ENCODE measurements around the gene ZBTB46. TPM values are rescaled to one million over a fixed set of nuclear protein-coding genes. Genes with fewer than 3 reads are reported as not detected.
A peak's percentile ranks its signal among the peaks of the same experiment; 100 is the strongest.

The ZBTB46 gene
- total RNA-seq, 1 donor from 2014 or later: 42.1 TPM

DNA sequence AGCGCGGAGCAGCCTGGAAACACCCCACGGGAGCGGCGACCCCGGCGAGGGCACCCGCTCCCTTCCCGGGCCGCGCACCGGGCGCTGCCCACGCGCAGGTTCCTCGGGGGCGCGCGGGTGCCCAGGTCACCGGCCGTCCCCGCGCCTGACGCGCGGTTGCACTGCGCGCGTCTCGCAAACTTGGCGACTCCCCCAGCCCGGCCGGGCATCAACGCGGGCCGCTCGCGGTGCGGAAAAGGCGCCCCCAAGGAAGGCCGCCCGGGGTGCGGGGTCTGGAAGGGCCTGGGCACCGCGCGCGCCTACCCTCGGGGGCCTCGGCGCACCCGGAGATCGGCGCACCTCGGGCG is 555 bp upstream of the ZBTB46 start:
- TF ChIP-seq CTCF (IDR thresholded peaks at IDR 0.05; ENCODE audit: unreplicated experiment): no peak
- Mint-ChIP-seq H3K4me3 (ENCODE audit: unreplicated experiment) (no peak overlapping the region), H3K36me3 (ENCODE audit: low read depth, unreplicated experiment) (peaks cover 11% of the 10 kb centered on the region), H3K4me1 (ENCODE audit: unreplicated experiment) (peaks cover 26% of the 10 kb centered on the region), H3K27ac (ENCODE audit: unreplicated experiment) (no peak overlapping the region), H3K9me3 (ENCODE audit: unreplicated experiment) (no peaks in the 10 kb centered on the region), H3K27me3 (ENCODE audit: unreplicated experiment) (peaks cover 16% of the 10 kb centered on the region)
- DNase-seq (ENCODE audit: low spot score): no peak

GRCh38 chr20:63829945-63830835 is 874 bp downstream of the ZBTB46 start:
- peak overlapping the region; percentile 72 for H3K27ac Mint-ChIP-seq (ENCODE audit: unreplicated experiment)

GRCh38 chr20:63829603-63829944 is 1.5 kb downstream of the ZBTB46 start:
- TF ChIP-seq CTCF (IDR thresholded peaks at IDR 0.05; ENCODE audit: unreplicated experiment): no peak
- Mint-ChIP-seq H3K27me3 (ENCODE audit: unreplicated experiment) (peaks cover 13% of the 10 kb centered on the region), H3K27ac (ENCODE audit: unreplicated experiment) (peak overlapping the region; percentile 72), H3K9me3 (ENCODE audit: unreplicated experiment) (no peaks in the 10 kb centered on the region), H3K36me3 (ENCODE audit: low read depth, unreplicated experiment) (peaks cover 11% of the 10 kb centered on the region), H3K4me3 (ENCODE audit: unreplicated experiment) (peak overlapping the region; percentile 96), H3K4me1 (ENCODE audit: unreplicated experiment) (peaks cover 29% of the 10 kb centered on the region)
- DNase-seq (ENCODE audit: low spot score): no peak

More at GRCh38 chr20:63829945-63830835, 874 bp downstream of the ZBTB46 start:
- no peak for DNase-seq (ENCODE audit: low spot score)
- Mint-ChIP-seq H3K9me3 (ENCODE audit: unreplicated experiment) (no peaks in the 10 kb centered on the region), H3K4me3 (ENCODE audit: unreplicated experiment) (peak overlapping the region; percentile 96), H3K36me3 (ENCODE audit: low read depth, unreplicated experiment) (peaks cover 11% of the 10 kb centered on the region), H3K27me3 (ENCODE audit: unreplicated experiment) (peaks cover 15% of the 10 kb centered on the region), H3K4me1 (ENCODE audit: unreplicated experiment) (peaks cover 29% of the 10 kb centered on the region)
- no peak for TF ChIP-seq CTCF (IDR thresholded peaks at IDR 0.05; ENCODE audit: unreplicated experiment)

- Mint-ChIP-seq H3K36me3 (ENCODE audit: low read depth, unreplicated experiment) (peaks cover 11% of the 10 kb centered on the region), H3K9me3 (ENCODE audit: unreplicated experiment) (no peaks in the 10 kb centered on the region), H3K27me3 (ENCODE audit: unreplicated experiment) (peaks cover 13% of the 10 kb centered on the region), H3K4me1 (ENCODE audit: unreplicated experiment) (peaks cover 32% of the 10 kb centered on the region), H3K27ac (ENCODE audit: unreplicated experiment) (peak overlapping the region; percentile 72), H3K4me3 (ENCODE audit: unreplicated experiment) (peak overlapping the region; percentile 96)
- DNase-seq (ENCODE audit: low spot score): no peak
- TF ChIP-seq CTCF (IDR thresholded peaks at IDR 0.05; ENCODE audit: unreplicated experiment): no peak
Observed at GRCh38 chr20:63828951-63829350, 2.1 kb downstream of the ZBTB46 start.

DNA sequence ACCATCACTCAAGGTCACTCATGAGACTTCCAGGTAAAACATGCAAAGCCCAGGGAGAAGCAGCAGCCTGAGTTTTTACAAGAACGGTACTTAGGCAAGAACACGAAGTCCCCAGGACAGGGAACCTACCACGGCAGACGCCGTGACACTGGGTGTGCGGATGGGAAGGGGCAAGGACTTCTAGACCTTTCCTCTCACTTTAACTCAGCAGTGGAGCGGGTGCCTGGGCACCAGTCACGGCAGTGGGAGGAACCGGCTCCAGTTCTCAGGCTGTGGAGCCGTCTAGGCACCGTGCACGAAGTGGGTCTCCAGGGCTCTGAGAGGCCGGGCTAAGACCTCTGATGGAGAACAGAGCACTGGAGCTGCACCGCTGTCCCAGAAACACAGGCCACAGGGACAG is 2.5 kb downstream of the ZBTB46 start:
- no peak overlapping the region for H3K27ac Mint-ChIP-seq (ENCODE audit: unreplicated experiment)
- H3K36me3 Mint-ChIP-seq (ENCODE audit: low read depth, unreplicated experiment): peaks cover 11% of the 10 kb centered on the region
- H3K4me1 Mint-ChIP-seq (ENCODE audit: unreplicated experiment): peaks cover 35% of the 10 kb centered on the region
- peak overlapping the region; percentile 96 for H3K4me3 Mint-ChIP-seq (ENCODE audit: unreplicated experiment)
- no peaks in the 10 kb centered on the region for H3K9me3 Mint-ChIP-seq (ENCODE audit: unreplicated experiment)
- DNase-seq (ENCODE audit: low spot score): no peak
- no peak for TF ChIP-seq CTCF (IDR thresholded peaks at IDR 0.05; ENCODE audit: unreplicated experiment)
- H3K27me3 Mint-ChIP-seq (ENCODE audit: unreplicated experiment): peaks cover 13% of the 10 kb centered on the region

Data from endothelial cell (in vitro differentiated cells).